Stimulated activated CD4-positive, alpha-beta T cell treated with anti-CD3 and anti-CD28 coated beads, Interleukin-1b, Interleukin-23, amount 100 ng/mL, for 48 hours (primary cell): Measurements from ENCODE around the gene ELL.

Experiments used
- DNase-seq: peaks from one replicate; pipeline ENCODE4 v3.0.0-alpha.2; 2020

The ELL gene

DNA sequence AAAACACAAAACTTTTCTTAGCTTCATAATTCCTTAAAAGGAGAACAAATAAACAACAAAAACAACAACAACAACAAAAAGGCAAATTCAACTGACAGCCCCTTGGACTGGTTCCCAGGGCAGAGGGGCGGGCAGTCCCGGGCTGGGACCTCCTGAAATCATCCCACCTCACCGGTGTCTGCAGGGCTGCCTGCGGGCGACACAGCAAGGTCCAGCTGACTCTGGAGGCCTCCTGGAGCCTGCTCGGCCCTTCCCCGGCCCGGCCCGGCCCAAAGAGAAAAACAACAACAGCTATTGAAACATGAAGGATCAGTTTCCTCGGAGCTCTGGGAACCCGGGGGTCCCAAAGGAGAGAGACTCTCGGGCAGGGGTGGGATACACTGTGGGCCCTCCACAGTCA is 78.9 kb downstream of the ELL start:
- no peak for DNase-seq

DNA sequence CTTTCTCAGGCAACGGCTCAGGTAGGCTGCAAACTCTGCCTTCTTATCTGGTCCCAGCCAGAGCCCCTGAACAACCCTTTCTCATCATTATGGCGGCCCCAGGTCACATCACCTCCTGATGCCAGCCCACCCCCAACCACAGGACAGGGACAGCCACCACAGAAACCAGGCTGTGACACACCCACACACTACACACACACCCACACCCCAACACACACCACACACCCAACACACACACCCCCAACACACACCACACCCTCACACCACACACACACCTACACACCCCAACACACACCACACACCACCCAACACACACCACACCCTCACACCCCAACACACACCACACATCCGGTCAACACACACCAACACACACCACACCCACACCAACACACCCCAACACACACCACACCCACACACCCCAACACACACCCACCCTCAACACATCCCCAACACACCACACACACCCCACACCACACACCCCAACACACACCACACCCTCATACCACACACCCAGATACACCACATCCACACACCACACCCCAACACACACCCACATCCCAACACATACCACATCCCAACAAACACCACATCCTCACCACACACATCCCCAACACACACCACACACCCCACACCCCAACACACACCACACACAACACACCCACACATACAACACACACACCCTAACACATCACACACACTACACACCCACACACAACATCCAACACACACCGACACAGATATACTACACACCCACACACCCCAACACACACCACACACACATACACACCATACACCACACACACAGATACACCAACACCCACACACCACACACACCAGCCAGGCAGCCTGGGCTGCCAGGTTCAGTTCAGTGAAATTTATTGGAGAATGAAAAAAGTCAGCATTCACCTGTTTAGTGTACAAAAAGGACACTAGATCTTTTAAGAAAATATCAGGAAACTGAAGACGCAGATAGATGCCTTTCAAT is 79.8 kb downstream of the ELL start:
- DNase-seq = no peak

DNA sequence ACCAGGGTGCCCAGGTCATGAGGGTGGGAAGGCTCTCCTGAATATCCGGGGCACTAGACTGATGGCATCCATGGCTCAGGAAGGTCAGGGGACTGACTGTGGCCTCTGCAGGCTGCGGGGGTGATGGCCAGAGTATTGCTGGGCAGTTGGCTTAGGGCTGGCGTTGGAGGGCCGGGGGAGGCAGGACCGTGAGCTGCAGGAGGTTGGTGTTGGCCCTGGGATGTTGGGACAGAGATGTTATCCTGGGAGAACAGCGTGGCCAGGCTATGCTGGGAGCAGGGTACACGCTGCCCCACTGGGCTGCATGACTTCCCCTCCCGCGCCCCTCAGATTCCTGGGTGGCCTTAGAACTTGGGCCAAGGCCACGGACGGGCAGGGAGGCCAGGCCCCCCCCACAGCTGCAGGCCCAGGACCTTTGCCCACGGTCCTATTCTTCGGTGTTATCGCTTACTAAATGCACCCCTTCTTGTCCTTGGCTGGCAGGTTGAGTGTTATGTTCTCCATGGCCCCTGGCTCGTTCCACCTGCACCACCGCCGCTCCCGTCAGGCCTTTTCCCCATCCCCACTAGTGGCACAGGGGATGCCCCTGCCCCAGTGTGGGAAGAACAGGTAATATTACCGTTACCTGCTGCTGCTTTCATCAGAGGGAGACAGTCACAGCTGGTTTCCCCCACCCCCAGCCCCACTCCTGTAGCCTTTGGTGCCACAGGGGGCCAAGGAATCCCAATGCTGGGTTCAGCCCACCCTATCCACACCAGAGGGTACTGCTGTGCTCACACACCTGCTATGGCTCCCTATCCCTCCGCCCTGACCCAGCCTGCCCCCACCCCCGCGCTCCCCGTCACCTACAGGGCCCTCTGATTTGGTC is 80.7 kb downstream of the ELL start:
- no peak for DNase-seq

DNA sequence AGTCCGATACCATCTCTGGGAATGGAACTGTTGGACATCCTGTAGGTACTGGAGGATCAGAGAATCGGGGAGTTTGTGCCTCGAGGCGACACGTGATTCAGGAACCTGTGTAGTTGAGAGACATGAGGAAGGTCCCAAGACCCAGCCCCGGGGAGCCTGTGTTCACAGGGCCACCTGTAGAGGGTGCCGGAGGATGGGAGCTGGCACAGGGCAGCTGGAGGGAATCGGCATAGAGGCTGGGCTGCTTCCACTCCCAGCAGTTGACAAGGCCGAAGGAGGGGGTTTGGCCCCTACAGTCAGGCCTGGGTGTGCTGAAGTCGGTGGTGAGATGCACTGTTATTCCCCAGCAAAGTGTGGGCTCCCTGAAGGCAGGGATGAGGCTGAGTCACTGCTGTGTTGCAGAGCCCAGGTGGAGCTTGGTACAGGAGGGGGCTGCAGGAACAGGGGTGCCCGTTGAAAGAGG is 81.4 kb downstream of the ELL start:
- DNase-seq = no peak

DNA sequence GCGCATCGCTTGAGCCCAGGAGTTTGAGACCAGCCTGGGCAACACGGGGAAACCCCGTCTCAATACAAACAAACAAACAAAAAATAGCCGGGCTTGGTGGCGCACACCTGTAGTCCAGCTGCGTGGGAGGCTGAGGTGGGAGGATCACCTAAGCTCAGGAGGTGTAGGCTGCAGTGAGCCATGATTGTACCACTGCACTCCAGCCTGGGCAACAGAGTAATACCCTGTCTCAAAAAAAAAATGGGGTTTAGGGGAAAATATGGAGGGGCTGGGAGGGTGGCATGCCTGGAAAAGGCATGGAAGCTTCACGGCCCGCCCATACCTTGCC is 82.0 kb downstream of the ELL start:
- no peak for DNase-seq

DNA sequence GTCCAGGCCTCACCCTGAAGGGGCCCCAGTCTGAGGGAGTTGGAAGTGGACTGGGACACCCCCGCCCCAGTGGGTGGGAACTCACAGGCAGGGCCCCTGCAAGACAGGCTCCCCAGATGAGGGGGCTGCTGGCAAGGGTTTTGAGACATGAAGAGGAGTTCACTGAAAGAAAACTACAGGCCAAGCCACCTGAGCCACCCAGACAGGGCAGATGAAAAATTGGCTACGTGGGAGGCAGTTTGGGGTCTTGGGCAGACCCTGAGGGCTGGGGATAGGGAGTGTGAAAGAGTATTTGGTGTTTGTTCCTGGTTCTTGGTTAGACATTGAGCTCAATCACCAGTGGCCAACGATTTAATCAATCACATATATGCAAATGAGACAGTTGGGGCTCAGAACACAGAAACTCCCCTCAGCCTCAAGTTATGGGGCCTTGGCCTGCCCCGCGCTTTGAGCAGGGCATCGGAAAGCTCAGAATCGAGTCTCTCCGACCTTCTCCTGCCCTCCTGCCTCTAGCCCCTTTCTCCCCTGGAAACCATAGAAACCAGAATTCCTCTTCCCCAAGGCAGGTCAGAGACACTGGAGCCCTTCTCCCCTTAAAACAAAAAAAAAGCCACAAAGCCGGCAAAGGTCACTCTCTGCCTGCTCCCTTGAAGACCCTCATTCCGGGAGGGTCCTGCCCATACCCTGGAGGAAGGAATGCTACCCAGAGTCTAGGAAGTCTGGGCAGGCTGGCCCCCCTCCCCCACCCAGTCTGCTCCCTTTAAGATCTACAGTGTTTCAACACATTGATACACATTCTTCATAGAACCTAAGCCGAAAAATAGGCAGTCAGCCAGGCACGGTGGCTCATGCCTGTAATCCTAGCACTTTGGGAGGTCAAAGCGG is 82.6 kb downstream of the ELL start:
- DNase-seq = no peak

DNA sequence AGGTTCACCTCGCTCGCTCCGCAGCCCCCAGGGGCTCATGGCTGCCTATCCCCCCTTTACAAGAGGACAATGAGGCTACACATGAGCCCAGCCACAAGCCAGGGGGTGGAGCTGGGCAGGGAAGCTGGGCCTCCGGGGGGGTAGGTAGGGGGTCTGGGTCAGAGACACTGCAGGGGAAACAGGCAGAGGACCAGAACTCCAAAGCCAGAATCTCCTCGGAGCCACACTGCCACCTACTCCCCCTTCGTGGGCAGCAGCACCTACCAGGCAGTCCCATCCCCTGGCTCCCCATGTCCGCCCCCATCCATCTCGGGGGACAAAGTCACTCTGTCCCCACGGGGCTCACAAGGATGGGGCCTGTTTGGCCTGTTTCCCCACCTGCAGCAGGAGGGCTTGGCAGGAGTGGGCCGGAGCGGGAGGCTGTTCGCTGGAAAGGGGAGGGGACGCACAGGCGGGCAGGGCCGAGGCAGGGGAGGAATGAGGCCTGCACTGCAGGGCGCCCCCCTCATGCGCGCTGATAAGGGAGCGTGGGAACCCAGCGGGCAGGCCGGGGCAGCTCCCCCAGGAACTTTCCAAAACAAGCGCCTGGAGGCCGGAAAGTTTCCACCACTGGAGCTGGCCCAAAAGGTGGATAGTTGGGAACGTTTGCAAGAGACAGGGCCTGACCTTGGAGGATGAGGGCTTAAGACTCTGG is 83.4 kb downstream of the ELL start:
- DNase-seq = no peak

DNA sequence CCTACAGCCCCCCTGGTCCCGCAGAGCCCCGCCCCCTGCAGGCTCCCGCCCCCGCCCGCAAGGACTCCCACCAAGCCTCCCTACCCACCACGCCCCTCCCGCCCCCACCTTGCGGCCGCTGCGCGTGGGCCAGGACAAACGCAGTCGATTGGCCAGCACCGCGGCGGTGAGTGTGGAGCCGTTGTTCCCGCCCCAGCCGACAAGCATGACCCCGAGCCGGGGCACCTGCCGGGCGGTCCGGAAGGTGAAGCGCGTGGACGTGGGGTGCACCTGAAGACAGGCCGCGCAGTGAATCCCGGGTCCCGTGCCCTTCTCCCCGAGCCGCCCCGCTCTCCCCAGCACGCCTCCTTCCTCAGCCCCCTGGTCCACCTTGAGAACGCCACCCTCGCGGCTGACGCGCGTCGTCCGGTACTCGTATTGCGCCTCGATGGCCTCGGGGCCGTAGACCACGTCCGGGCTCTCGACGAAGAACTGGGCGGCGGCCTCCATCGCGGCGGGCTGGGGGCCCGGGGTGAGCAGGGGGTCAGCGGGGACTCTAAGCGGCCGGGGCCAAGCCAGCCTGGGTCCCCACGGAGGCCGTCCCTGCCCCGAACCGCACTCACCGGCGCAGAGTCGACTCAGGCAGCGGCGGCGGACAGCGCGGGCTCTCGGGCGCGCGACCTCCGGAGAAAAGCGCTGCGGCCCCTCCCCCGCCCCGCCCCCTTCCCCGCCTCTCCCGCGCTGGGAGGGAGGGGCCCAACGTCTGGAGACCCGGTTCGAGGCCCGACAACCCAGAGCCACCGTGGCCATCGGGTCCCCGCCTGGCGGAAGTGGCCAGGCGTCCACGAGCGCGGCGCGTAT is 84.2 kb downstream of the ELL start, which contains the start of gene ISYNA1:
TSS of gene ISYNA1 (minus strand) at position 643 of the 840 bp plus-strand sequence. CDS start at position 489, 154 bp downstream.
- peak; percentile 37 for DNase-seq

DNA sequence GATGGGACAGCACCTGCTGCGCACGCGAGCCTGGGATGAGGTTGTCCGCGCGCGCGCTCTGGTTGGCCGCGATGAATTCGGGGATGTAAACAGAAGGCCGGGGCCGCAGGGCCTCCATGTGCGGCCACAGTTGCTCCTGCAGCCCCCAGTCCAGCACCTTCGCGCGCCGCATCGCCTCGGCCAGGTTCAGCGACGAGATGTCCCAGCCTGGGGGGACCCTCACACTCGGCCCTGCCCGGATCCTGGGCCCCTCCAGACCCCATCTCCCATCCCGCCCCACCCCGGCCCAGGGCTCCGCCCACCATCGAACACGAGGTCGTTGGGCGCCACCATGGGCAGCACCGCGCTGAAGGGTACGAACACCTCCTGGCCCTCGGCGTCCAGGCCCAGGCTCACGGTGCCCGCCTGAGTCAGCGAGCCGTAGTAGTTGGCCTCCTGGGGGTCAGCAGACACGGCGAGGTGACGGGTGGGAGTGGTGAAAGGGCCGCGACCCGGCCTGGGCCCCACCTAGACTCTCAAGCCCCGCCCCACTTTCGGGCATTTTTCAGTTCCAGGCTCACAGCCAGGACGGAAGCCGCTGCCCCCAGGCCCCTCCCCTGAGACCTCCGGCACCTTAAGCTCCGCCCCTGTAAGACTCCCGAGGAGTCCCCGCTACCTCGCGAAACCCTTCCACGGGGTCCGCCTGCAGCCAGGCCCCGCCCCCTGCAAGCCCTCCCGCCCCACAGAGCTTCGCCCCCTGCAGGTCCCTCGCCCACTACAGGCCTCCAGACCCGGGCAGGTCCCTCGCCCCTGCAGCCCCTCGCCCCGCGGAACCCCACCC is 85.0 kb downstream of the ELL start:
- peak; percentile 70 for DNase-seq

DNA sequence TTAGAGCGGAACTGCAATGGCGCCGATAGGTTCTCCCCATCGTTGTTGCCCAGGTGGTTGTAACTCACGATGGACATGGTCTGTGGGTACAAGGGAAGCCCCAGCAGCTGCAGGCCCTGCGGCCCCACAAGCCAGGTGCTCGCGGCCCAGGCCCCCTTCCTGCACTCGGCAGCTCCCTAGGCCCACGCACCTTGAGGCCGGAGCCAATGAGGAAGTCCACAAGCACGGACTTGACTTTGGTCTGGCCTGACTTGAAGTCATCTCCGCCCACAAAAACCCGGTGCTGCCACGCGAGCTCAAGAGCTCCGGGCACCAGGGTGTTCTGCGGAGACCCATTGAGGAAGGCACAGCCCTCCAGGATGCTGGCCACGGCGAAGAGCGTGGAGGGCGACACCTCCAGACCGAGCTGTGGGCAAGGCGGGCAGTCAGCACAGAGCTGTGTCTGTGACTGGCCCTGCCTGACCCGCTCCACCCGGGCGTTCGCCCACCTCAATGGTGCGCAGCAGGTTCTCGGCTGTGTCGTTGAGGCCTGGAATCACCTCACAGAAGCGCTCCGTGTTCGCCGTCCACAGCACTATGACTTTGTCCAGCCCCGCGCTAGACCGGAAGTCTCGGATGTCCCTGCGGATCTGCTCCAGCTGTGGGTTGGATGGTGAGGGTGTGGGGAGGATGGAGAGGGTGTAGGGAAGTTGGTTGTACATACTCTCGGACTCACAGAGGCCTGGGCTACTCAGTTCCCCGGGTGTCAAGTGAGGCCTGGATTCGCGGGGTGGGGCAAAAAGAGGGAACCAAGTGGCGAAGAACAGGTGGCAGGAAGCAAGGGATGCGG is 85.8 kb downstream of the ELL start:
- no peak for DNase-seq

DNA sequence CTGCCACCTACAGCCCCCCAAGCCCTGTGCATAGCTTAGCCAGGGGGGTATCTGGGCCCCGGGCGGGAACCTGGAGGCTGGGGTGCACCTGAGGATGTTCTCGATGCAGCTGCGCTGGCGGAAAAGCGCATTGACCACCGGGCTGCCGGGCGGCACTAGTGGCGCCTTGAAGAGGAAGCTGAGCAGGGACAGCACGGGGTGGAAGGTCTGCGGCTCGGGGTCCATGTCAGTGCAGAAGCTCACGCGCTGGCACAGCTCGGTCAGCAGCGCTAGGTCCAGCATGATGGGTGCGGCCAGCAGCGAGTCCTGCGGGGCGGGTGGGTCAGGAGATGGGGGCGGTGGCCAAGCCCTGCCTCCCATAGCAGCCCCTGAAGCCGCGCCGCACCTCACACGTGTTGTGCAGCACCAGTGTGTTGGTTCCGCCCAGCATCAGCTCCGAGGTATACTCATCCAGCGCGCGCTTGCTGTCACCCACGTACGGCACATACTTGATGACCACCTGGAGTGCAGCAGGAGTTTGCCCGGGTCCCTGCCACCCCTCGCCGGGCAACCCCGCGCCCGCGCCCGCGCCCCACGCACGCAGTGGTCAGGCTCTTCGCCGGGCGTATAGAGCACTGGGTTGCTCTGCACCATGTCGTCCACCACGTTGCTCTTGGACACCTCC is 86.6 kb downstream of the ELL start:
- DNase-seq = no peak

DNA sequence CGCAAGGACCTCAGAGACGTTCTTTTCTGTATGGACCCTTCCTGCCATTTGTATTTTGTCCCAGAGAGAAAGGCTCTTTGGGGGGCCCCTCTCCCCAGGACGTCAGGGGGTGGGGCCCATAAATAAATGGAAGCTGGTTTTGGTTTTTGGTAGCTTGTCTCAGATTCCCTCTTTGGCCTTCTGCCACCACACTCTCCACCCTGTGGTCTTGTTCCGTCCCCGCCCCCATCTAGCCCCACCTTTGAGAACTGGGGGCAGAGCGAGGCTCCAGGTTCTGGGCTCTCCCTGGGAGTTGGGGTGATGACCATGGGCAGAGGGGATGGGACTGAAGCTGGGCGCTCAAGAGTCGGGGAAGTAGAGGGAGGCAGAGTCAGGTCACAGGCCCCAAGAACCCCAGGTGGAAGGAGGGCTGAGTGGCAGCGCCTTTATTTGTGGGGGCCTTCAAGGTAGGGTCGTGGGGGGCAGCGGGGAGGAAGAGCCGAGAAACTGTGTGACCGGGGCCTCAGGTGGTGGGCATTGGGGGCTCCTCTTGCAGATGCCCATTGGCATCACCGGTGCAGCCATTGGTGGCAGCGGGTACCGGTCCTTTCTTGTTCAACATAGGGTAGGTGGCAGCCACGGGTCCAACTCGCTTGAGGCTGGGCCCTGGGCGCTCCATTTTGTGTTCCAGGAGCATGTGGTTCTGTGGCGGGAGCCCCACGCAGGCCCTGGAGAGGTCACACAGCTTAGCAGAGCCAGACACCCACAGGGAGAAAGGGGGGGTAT is 87.3 kb downstream of the ELL start:
- no peak for DNase-seq

DNA sequence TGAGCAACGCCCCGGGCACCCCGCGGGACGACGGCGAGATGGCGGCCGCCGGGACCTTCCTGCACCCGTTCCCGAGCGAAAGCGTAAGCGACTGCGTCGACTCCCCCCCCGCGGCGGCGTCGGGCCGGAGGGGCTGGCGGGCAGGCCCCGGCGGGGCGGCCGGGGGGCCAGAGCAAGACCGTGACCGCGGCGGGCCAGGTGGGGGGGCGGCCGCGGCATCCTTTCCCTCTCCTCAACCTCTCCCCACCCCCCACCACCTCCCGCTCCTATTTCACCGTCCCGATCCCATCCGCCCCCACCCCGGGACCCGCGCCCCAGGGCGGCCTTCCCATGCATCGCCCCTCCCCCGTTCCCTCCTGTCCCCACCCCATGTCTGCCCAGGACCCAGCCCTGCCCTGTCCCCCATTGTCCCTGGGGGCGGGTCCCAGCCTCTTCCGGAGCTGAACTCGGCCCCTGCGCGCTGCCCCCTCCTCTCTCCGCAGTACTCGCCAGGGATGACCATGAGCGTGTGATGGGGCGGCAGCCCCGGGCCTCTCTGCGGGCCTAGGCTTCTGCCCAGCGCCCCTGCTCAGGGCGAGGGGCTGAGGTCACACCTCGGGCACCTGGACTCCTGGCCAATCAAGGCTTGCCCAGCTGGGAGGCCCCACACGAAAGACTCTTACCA is 88.0 kb downstream of the ELL start:
- no peak for DNase-seq

DNA sequence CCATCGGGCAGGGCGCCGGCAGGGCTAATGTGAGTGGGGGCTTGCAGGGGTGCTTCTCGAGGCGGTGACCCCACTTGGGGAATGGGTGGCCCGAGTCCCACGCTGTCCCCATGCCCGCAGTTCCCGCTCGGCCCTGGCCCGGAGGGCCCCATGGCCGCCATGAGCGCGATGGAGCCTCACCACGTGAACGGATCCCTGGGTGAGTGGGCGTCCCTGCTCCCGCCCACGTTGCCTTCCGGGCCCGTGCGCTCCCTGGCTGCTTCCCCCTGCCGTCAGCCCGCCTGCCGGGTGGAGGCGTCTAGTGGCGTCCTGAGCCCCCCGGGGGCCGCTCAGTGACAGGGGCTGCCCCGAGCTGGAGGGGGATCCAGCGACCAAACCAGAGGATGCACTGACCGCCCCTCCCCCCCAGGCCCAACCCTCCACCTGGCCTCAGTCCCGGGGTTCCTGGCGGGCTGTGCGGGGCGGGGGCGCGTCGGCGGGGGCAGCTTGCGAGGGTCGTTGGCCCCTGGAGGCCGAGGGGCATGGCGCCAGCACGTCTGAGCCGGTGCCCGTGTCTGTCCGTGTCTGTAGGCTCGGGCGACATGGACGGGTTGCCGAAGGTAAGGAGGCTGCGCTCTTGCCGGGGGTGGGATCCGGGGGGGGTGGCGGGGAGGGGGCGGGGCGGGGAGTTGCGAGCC is 88.7 kb downstream of the ELL start:
- DNase-seq = no peak

DNA sequence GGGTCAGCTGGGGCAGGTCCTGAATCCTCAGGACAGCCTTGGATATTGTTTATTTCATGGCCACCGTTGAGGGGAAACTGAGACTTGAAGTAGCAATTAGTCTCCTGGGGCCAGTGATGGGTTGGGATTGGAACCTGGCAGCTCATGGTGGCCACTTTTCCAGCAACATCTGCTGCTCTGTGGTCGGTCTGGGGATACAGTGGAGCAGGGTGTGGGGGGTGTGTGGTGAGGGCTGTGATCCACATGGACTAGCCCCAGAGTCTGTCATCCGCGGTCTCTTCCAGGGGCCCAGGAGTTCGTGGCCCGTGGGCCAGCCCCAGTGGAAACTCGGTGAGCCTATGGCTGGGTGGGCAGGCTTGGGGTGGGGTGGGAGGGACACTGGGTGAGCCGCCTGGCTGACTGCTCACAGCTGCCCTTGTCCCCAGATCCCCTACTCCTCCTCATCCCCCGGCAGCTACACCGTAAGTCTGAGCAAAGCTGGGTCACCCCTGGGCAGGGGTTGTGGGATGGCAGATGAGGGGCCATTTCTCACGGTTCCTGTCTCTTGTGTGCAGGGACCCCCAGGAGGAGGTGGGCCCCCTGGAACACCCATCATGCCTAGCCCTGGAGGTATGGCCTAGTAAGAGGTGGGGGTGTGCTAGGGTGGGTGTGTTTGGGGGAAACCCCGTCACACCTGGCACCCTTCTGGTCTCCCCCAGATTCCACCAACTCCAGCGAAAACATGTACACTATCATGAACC is 89.4 kb downstream of the ELL start:
- DNase-seq = no peak
